Esophagus muscularis mucosa (tissue), 4 donors: ENCODE data around the gene RPH3AL.
"Not testable (repeated sequence)": the region's sequence is repeated elsewhere in the genome, so short reads cannot be mapped to it uniquely, and the experiment has no call there.

Source experiments
- EP300 ChIP-seq: sonication (generic); formaldehyde crosslinking; IDR thresholded peaks from one replicate; pipeline ENCODE4 v1.6.1; 2017; ENCODE audit warnings: antibody characterized with exemption
- POLR2A ChIP-seq: fragments of 450-650 bp; IDR thresholded peaks from one replicate; pipeline ENCODE4 v1.6.1; 2017; ENCODE audit warnings: antibody characterized with exemption, moderate library complexity, mild to moderate bottlenecking, low read depth
- POLR2AphosphoS5 ChIP-seq, 2 donors: sonication (generic); formaldehyde crosslinking; IDR thresholded peaks; one replicate each; pipeline ENCODE4 v1.6.1; 2017; ENCODE audit warnings: antibody characterized with exemption in 2 of 2
- TF ChIP-seq, protein P1 (sequence below), 3 experiments: fragments of 200-600 bp in 2 of 3; fragments of 450-650 bp in 1 of 3; sonication (generic) in 2 of 3; IDR thresholded peaks; one replicate each; pipeline ENCODE4 v1.5.1; 2017 to 2019; ENCODE audit warnings: antibody characterized with exemption in 3 of 3, mild to moderate bottlenecking in 2 of 3, moderate library complexity in 1 of 3

DNA sequence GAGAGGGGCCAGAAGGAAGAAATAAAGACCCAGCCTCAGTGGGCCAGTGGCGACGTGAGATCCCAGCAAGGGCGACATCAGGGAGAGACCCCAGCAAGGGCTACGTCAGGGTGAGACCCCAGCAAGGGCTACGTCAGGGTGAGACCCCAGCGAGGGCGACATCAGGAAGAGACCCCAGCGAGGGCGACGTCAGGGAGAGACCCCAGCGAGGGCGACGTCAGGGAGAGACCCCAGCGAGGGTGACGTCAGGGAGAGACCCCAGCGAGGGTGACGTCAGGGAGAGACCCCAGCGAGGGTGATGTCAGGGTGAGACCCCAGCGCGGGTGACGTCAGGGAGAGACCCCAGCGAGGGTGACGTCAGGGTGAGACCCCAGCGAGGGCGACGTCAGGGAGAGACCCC lies 79.8 kb downstream of the RPH3AL start:
- TF ChIP-seq, protein P1, sequence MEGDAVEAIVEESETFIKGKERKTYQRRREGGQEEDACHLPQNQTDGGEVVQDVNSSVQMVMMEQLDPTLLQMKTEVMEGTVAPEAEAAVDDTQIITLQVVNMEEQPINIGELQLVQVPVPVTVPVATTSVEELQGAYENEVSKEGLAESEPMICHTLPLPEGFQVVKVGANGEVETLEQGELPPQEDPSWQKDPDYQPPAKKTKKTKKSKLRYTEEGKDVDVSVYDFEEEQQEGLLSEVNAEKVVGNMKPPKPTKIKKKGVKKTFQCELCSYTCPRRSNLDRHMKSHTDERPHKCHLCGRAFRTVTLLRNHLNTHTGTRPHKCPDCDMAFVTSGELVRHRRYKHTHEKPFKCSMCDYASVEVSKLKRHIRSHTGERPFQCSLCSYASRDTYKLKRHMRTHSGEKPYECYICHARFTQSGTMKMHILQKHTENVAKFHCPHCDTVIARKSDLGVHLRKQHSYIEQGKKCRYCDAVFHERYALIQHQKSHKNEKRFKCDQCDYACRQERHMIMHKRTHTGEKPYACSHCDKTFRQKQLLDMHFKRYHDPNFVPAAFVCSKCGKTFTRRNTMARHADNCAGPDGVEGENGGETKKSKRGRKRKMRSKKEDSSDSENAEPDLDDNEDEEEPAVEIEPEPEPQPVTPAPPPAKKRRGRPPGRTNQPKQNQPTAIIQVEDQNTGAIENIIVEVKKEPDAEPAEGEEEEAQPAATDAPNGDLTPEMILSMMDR (IDR thresholded peaks at IDR 0.05), result not testable (repeated sequence)
- not testable (repeated sequence) for TF ChIP-seq POLR2A; POLR2AphosphoS5 (IDR thresholded peaks at IDR 0.05); EP300
